Measurements from ENCODE around the gene TBC1D24.

The TBC1D24 gene

DNA sequence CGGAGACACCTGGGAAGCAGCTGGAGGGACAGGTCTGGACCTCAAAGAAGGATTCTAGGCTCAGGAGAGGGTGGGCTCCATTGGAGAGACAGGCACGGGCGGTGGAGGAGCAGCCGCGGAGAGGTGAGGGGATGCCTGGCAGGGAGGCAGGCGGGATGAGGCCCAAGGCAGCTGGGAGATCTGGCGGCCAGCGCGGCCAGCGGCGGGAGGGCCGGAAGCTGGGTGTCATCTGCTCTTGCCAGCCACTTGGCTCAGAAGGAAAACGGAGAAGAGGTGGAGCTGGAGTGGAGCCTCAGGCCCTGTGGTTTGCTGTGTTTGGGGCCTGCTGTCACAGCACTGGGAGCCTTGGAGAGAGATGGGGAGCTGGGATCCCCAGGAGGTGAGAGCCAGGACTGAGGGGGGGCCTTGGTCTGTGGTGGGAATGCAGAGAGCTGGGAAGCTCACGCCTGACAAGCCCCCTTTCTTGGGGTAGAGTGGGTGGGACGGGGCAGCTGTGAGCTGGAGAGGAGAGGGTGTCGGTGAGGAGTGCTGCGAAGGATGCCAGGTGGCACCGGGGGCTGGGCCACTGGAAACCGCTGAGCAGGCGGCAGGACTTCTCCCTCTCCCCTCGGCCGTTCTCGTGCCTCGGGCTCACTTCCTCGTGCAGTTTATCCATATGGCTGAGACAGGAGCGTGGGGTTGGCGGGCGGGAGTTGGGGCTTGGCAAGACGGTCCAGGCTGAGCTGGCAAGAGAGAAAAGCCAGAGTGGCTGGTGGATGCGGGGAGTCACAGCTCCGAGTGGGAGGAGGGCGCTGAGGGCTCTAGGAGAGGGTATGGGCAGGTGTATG, 8.0 kb downstream of the TBC1D24 start:
- DNase-seq (ENCODE audit: low read depth in 2 of 2): no peak

DNA sequence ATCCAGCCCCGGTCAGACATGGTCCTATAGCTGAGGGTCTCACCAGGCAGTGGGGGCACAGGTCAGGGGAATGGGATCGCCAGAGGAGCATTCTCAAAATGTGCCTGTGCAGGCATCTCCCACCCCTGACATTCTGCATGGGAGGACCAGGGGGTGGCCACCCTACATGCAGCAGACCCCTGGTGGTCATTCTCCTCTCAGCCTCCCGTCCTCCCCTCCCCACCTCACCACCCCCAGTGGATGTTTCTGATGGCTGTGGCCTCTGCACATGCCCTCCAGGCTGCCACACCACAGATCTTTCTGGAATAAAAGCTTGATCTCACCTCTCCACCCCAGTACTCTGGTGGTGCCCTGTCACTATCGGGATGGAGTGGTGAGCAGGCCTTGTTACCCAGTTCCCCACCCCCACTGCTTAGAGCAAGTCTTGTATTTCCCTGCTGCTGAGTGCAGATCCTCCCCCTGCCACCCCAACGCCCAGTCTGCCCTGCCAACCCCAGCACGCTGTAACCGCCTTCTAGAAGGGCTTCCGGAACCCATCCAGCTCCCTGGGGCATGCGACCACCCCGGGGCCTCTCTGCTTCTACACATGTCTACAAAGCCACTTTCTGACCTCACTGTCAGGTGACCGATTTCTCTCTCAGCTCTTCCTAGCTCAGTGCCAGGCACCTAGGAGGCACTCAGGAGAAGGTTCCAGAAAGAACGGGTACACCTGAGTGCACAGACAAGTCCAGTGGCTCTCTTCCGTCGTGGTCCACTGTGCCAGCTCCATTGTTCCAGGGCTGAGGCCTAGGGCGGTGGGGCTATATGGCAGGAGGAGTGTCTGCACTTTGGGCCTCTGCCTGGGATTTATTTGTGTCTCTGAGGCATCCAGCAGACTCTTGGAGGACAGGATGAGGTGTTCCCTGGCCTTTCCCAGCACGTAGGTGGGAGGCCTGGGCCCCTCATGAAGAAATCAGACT, 9.3 kb downstream of the TBC1D24 start:
- DNase-seq (ENCODE audit: low read depth in 2 of 2): no peak

DNA sequence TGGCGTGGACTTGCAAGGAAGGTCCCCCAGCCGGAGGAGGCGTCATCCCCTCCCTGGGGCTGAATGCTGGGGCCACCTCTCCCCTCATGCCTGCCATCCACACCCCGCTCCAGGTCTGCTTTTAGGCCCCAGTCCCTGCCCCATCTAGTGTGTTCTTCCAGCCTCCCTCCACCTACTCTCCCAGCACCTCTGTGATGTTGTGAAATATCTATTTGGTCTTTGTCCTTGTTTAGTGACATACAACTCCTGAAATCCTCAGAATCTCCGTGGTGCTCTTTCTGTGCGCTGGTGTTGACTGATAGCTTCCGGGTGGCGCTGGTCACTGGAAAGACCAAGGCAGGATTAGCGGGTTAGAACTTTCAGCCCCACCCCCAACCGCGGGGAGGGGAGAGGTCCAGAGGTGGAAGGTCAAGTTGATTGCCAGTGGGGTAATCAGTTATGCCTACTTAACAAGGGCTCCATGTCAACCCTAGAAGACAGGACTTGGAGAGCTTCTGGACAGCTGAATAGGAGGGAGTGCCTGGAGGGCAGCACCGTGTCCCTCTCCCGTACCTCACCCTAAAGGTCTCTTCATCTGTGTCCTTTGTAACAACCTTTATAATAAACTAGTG, 10.1 kb downstream of the TBC1D24 start:
- no peak for DNase-seq (ENCODE audit: low read depth in 2 of 2)

- DNase-seq (ENCODE audit: low read depth in 2 of 2): no peak
Measured at GRCh38 chr16:2485811-2486507, 11.0 kb downstream of the TBC1D24 start.

- DNase-seq (ENCODE audit: low read depth in 2 of 2): peak; percentile 60 to 75
Measured at GRCh38 chr16:2486645-2487516, 12.0 kb downstream of the TBC1D24 start.

DNA sequence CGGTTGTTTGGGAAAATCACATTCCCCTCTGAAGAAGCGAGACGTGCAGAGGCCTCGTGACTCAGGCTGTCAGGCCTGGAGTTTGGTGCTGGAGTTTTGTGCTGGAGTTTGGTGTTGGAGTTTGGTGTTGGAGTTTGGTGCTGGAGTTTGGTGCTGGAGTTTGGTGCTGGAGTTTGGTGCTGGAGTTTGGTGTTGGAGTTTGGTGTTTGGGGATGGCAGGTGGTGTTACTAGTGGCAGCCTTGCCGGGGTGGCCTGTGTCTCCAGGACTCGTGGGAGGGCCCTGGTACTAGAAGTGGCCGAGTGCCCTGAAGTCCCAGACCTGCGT, 12.6 kb downstream of the TBC1D24 start:
- no peak for DNase-seq (ENCODE audit: low read depth in 2 of 2)

DNA sequence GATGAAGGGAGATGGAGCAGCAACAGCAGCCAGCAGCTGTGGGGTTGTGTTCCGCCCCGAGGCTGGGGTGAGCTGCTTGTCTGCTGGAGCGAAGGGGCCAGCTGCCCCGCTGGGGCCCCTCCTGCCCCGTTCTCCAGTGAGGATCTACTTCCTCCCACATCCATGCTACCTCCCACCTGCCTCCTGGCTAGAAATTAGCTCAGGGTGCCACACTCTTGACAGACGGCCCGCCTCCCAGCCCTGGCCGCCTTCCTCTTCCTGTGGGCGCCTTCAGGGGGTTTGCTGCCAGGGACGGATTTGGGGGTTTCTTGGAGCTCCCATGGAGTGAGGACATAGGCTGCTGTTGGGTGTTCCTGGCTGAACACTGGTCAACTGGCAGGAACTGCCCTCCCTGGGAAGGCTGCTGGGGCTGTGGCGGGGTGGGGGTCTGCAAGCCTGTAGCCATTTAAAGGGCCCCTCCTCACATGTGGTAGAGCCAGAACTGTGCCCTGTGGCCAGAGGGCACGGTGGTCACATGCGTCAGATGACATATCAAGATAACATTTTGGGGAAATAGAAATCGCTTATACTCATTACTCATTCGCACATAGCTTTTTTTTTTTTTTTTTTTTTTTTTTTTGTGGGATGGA, 13.1 kb downstream of the TBC1D24 start:
- no peak for DNase-seq (ENCODE audit: low read depth in 2 of 2)

- no peak for DNase-seq (ENCODE audit: low read depth in 2 of 2)
Measured at GRCh38 chr16:2489581-2489980, 14.7 kb downstream of the TBC1D24 start.

DNA sequence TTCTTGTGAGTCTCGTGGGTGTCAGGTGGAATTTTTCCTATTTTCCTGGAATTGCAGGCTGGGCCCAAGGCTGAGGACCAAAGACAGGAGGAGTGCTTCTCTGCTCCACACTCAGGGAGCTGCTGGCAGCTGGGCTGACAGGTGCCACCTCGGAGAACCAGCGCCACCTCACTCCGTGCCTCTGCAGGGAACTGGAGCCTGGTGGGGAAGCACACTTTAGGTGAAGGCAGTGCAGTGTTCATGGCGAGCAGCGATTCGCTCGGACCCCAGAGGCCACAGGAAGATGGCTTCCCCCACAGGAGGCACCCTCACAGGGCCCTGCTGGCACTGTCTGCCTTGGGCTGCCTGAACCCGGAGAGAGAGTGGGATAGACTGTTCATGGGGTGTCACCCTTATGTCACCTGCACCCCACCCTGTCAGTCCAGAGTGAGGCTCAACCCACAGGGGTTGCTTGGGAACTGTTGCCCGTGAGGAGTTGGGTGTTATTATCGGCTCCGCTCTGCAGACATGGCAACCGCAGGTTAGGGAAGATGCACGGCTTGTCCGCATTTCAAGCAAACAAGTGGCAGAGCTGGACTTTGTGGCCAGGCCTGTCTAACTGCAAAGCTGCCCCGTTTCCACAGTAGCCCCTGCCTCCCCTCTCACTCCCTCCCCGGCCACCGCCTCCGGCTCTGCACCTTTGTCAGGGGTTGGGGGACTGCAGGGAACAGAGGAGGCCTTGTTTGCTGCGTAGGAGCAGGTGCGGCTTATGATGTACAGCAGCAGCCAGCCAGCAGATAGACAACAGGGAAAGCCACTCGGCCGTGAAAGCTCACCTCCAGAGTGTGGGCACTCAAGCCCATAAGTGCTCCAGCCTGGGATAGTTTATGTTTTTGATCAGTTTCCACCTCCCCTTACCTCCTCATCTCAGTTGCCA, 15.5 kb downstream of the TBC1D24 start:
- DNase-seq (ENCODE audit: low read depth in 2 of 2): no peak

DNA sequence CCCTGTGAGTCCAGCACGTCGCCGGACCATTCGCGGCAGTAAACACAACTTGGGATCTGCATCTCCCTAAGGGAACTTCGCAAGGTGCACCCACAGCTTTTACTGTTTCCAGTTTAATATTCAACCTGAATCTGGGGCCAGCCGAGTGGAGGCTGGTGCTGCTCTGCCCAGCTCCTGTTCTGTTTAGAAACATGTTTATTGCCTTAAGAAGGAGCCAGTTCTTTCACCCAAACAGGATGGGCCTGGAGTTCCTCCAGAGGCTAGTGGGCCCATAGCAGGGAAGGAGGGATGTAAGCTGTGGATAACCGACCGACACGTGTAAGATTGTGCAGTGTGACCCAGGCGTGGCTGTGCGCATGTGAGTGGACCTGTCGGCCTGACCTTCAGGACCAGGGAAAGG, 17.4 kb downstream of the TBC1D24 start:
- DNase-seq (ENCODE audit: low read depth in 2 of 2): no peak

DNA sequence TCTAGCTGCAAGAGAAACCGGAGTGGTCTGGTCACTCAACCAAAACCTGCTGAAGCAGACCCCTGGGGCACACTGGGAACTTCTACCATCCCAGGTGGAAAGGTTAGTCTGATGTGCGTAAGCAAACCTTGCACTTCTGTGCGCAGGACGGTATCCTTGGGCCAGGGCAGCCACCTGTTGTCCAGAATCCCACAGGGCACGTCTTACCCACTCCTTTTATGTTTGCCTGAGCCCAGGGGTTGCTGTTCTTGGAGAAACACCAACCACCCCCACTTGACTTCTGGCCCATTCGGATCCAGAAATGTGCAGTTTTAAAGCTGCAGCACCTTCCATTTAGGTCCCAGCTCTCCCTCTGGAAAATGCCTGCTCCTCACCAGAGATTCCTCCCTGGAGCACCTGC, 18.7 kb downstream of the TBC1D24 start:
- DNase-seq (ENCODE audit: low read depth in 2 of 2): no peak

DNA sequence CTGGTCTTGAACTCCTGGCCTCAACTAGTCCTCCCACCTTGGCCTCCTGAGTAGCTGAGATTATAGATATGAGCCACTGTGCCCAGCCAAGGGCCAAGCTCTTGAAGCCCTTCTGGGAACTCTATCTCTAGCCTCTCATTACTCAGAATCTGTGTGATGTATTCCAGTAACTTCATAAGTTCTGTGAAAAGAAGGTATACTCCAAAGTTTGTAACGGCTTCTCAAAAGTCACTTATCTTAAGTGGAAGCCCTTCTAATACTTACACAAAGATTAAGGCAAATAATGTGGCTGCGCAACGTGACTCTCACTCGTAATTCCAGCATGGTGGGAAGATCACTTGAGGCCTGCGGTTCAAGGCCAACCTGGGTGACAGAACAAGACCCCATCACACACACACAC, 19.7 kb downstream of the TBC1D24 start:
- no peak for DNase-seq (ENCODE audit: low read depth in 2 of 2)

DNA sequence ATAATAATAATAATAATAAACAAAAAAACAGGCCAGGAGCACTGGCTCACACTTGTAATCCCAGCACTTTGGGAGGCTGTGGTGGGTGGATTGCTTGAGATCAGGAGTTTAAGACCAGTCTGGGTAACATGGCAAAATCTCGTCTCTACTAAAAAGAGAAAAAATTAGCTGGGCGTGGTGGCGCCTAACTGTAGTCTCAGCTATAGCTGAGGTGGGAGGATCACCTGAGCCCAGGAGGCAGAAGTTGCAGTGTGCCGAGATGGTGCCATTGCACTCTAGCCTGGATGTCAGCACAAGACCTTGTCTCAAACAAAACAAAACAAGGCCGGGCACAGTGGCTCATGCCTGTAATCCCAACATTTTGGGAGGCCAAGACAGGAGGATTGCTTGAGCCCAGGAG, 20.1 kb downstream of the TBC1D24 start:
- no peak for DNase-seq (ENCODE audit: low read depth in 2 of 2)

- DNase-seq (ENCODE audit: low read depth in 2 of 2): no peak
Measured at GRCh38 chr16:2496223-2497115, 21.5 kb downstream of the TBC1D24 start.

GRCh38 chr16:2497116-2497630, 22.2 kb downstream of the TBC1D24 start:
- DNase-seq (ENCODE audit: low read depth in 2 of 2): no peak

DNA sequence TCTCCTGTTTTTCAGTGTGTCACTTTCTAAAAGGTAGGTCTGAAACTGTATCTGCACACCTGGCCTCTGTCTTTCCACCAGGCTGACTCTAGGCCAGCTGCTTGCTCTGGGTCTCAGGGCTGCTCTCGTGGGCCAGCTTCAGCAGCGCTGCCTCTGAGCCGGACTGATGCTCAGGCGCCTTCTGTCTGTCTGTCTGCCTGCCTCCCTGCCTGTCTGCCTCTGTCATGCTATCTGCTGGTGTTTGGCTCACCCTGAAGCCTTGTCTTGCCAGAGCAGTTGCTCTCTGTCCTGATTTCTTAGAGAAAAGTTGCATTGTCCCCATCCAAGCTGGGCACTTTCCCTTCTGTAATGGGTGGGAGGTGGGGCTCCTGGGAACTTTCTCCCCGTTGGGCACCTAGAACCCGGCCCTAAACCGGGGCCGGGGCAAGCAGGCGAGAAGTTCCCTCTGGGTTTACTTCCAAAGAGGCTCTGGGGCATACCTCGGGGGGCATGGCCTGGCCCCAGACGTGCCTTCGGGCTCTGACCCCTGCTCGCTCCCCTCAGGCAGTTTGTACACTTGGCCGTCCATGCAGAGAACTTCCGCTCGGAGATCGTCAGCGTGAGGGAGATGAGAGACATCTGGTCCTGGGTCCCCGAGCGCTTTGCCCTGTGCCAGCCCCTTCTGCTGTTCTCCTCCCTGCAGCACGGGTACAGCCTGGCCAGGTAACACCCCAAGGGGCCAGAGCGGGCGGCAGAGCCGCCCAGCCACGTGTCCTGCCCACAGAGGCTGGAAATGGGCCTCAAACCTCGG, 23.0 kb downstream of the TBC1D24 start:
- no peak for DNase-seq (ENCODE audit: low read depth in 2 of 2)

DNA sequence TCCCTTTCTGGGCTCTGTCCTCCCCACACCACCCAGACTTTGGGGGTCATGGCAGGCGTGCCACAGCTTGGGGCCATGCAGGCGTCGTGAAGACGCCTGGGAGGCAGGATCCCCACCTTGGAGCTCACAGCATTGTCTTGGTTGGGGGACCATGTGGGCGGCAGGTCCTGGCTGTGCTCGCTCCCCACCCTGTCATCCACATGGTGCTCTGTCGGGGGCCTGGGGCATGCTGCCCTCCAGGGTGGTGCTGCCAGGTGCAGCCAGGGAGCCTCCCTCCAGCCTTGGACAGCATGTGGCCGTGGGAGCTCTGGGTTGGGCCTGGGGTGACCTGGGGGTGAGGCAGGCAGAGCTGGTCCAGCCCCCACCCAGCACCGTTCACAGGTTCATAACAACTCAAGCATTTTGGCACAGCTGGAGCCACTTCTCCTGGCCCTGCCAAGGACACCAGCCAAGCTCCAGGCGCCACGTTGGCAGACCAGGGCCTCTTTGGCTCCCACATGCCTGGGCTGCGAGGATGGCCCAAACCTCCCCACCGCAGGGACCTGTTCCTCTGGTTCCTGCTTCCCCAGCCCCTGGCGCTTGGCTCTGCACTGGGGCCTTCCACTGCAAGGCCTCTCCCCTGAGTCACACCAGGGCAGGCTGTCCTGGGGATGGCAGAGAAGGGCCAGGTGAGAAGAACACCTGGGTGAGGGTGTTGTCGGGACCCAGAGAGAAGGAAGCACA, 23.8 kb downstream of the TBC1D24 start:
- DNase-seq (ENCODE audit: low read depth in 2 of 2): no peak
